SK-N-SH treated with all-trans-retinoic acid at 6 μM for 48 hours (cell line): ENCODE data around the gene RAMP1.

ENCODE experiments used
- BACH2 ChIP-seq: fragments of 250-450 bp; sonication (Bioruptor Pico); IDR thresholded peaks from 2 replicates; pipeline ENCODE4 v1.9.0; 2021; ENCODE audit warnings: mild to moderate bottlenecking, borderline replicate concordance
- CREB5 ChIP-seq: fragments of 250-450 bp; sonication (Bioruptor Pico); IDR thresholded peaks from 2 replicates; pipeline ENCODE4 v1.5.1; 2020; ENCODE audit warnings: low read depth, mild to moderate bottlenecking, moderate library complexity
- GLIS3 ChIP-seq: fragments of 250-450 bp; sonication (Bioruptor Pico); IDR thresholded peaks from 2 replicates; pipeline ENCODE4 v1.5.0; 2020; ENCODE audit warnings: mild to moderate bottlenecking, moderate library complexity
- OSR1 ChIP-seq: fragments of 250-450 bp; sonication (Bioruptor Pico); IDR thresholded peaks from 2 replicates; pipeline ENCODE4 v1.8.0; 2022; ENCODE audit warnings: moderate library complexity, mild to moderate bottlenecking, inconsistent platforms
- POU6F1 ChIP-seq: fragments of 250-450 bp; sonication (Bioruptor Pico); IDR thresholded peaks from 2 replicates; pipeline ENCODE4 v1.8.0; 2021; ENCODE audit warnings: low read depth, mild to moderate bottlenecking, moderate library complexity, borderline replicate concordance
- ZFP30 ChIP-seq: fragments of 450-650 bp; formaldehyde crosslinking; IDR thresholded peaks from 2 replicates; pipeline ENCODE4 v1.5.0; 2022; ENCODE audit warnings: mild to moderate bottlenecking, moderate library complexity
- ZNF565 ChIP-seq: fragments of 450-650 bp; formaldehyde crosslinking; conservative IDR thresholded peaks from 2 replicates; pipeline ENCODE4 v1.5.0; 2020; ENCODE audit warnings: low read depth, mild to moderate bottlenecking, moderate library complexity
- ZNF70 ChIP-seq: fragments of 450-650 bp; formaldehyde crosslinking; IDR thresholded peaks from 2 replicates; pipeline ENCODE4 v1.5.0; 2020; ENCODE audit warnings: mild to moderate bottlenecking, moderate library complexity

- TF ChIP-seq ZNF565 (no peak), ZFP30 (CRISPR knock-in tag) (no peak), ZNF70 (CRISPR knock-in tag) (no peak), BACH2 (no peak), GLIS3 (no peak), CREB5 (no peak), POU6F1 (CRISPR knock-in tag) (no peak), OSR1 (CRISPR knock-in tag) (no peak)
Measured at GRCh38 chr2:237864444-237864931, 5.1 kb downstream of the RAMP1 start.
